Body of pancreas (tissue), 4 donors: ENCODE results near the gene ANKRD33B. TPM values are rescaled to one million over a fixed set of nuclear protein-coding genes. Genes with fewer than 3 reads are reported as not detected.

ENCODE experiments used
- ATAC-seq: fragments of 150-250 bp; one replicate; pipeline ENCODE4 v1.9.1; 2016
- DNase-seq, 4 donors: peaks; one replicate each; pipeline ENCODE4 v3.0.0-alpha.2; 2019
- H3K27ac ChIP-seq, 4 donors: fragments of 200-600 bp; sonication (generic); 1 replicate in 3 of 4; 2 replicates in 1 of 4; pipeline versions ENCODE4 v1.5.1 to v1.6.1; 2016 to 2019; ENCODE audit warnings: mild to moderate bottlenecking in 1 of 4, mixed read lengths in 1 of 4, moderate library complexity in 1 of 4
- H3K27me3 ChIP-seq, 2 donors: fragments of 200-600 bp; sonication (generic); one replicate each; pipeline ENCODE4 v1.6.0; 2016; ENCODE audit warnings: mild to moderate bottlenecking in 1 of 2
- H3K36me3 ChIP-seq, 2 donors: fragments of 200-600 bp; sonication (generic); replicated peaks in 1 of 2; 2 replicates each; pipeline ENCODE4 v1.5.1; 2016; ENCODE audit warnings: low read depth in 2 of 2; ENCODE audit not compliant: insufficient read depth in 1 of 2
- H3K4me1 ChIP-seq: fragments of 200-600 bp; sonication (generic); one replicate; pipeline ENCODE4 v1.6.0; 2016
- H3K4me3 ChIP-seq, 2 donors: fragments of 200-600 bp; sonication (generic); 1 replicate in 1 of 2; 2 replicates in 1 of 2; pipeline ENCODE4 v1.5.1; 2016 to 2019
- H3K9me3 ChIP-seq, 3 donors: fragments of 200-600 bp; sonication (generic); 1 replicate in 2 of 3; 2 replicates in 1 of 3; pipeline ENCODE4 v1.5.1; 2016
- CTCF ChIP-seq, 7 experiments: fragments of 450-650 bp in 4 of 7; fragments of 200-600 bp in 3 of 7; sonication (generic) in 3 of 7; IDR thresholded peaks; one replicate each; pipeline ENCODE4 v1.5.1; 2016 to 2019; ENCODE audit warnings: antibody characterized with exemption in 7 of 7
- POLR2A ChIP-seq, 3 donors: fragments of 450-650 bp; IDR thresholded peaks; one replicate each; pipeline ENCODE4 v1.6.1; 2016; ENCODE audit warnings: antibody characterized with exemption in 3 of 3, mild to moderate bottlenecking in 2 of 3
- WGBS, 2 donors: methylation state at CpG; one replicate each; pipeline ENCODE4 v1.1.5; 2017; 5-methylcytosine and 5-hydroxymethylcytosine counted together
- intact Hi-C: fragments of 100-400 bp; cut with DNase I; formaldehyde crosslinking; loops from one replicate; pipeline ENCODE4 v1.15.1; 2023
- total RNA-seq, 2 donors: library from RNA; depleted of rRNA; stranded (reverse); fragments of >200 nt; gene quantifications; one replicate each; pipeline ENCODE4 v1.1.0, GENCODE V29; 2016

Gene ANKRD33B
- total RNA-seq, 2 donors from 2014 or later: 2.3 to 3.9 TPM

- DNase-seq (no peak), ATAC-seq (no peak)
- Histone ChIP-seq H3K27ac (no peak overlapping the region), H3K4me1 (no peaks in the 10 kb centered on the region), H3K9me3 (no peaks in the 10 kb centered on the region), H3K27me3 (no peaks in the 10 kb centered on the region), H3K4me3 (no peak overlapping the region), H3K36me3 (peaks cover 31 to 42% of the 10 kb centered on the region in 2 donors)
- intact Hi-C loops: no loop called here
- TF ChIP-seq CTCF (IDR thresholded peaks at IDR 0.05) (no peak), POLR2A (IDR thresholded peaks at IDR 0.05) (no peak)
- WGBS, 2 donors: 83 to 90% methylated on average over 20 to 22 of the region's 22 CpGs
Observed at GRCh38 chr5:10681731-10682679, 118.1 kb downstream of the ANKRD33B start.

- intact Hi-C loops: no loop called here
- no peaks in the 10 kb centered on the region for H3K27me3 ChIP-seq
- no peak overlapping the region for H3K27ac ChIP-seq
- ATAC-seq: no peak
- H3K4me1 ChIP-seq: no peaks in the 10 kb centered on the region
- 93 to 96% methylated on average over 14 to 16 of the region's 16 CpGs for WGBS, 2 donors
- H3K9me3 ChIP-seq: no peaks in the 10 kb centered on the region
- peaks cover 31 to 36% of the 10 kb centered on the region in 2 donors for H3K36me3 ChIP-seq
- no peak for DNase-seq
- TF ChIP-seq CTCF (IDR thresholded peaks at IDR 0.05): no peak
- TF ChIP-seq POLR2A (IDR thresholded peaks at IDR 0.05): no peak
- no peak overlapping the region for H3K4me3 ChIP-seq
Observed at GRCh38 chr5:10682801-10683525, 119.1 kb downstream of the ANKRD33B start.

GRCh38 chr5:10684303-10685086 is 120.6 kb downstream of the ANKRD33B start:
- Histone ChIP-seq H3K4me1 (no peaks in the 10 kb centered on the region), H3K27ac (no peak overlapping the region), H3K27me3 (no peaks in the 10 kb centered on the region), H3K36me3 (peaks cover 23 to 26% of the 10 kb centered on the region in 2 donors), H3K9me3 (no peaks in the 10 kb centered on the region), H3K4me3 (no peak overlapping the region)
- no peak for DNase-seq
- ATAC-seq: no peak
- intact Hi-C loops: no loop called here
- TF ChIP-seq POLR2A (IDR thresholded peaks at IDR 0.05) (no peak), CTCF (IDR thresholded peaks at IDR 0.05) (no peak)
- WGBS, 2 donors: 86 to 94% methylated on average over 11 of the region's 11 CpGs

GRCh38 chr5:10685115-10685521 is 121.2 kb downstream of the ANKRD33B start:
- Histone ChIP-seq H3K27ac (no peak overlapping the region), H3K4me1 (no peaks in the 10 kb centered on the region), H3K27me3 (no peaks in the 10 kb centered on the region), H3K9me3 (no peaks in the 10 kb centered on the region), H3K36me3 (peaks cover 21% of the 10 kb centered on the region in 2 donors), H3K4me3 (no peak overlapping the region)
- no peak for ATAC-seq
- TF ChIP-seq CTCF (IDR thresholded peaks at IDR 0.05) (no peak), POLR2A (IDR thresholded peaks at IDR 0.05) (no peak)
- DNase-seq: no peak
- intact Hi-C loops: no loop called here
- WGBS, 2 donors: 72 to 83% methylated on average over 6 of the region's 6 CpGs
